PC-9 (cell line): ENCODE results near the gene RALB. TPM values are rescaled to one million over a fixed set of nuclear protein-coding genes. Genes with fewer than 3 reads are reported as not detected.

Experiments used
- BruUV-seq: library from RNA; stranded (reverse); fragments of 400-500 nt; replicated peaks from 2 replicates; lab custom pipeline; 2021; lab: Mats Ljungman, UMichigan
- CTCF ChIA-PET: fragments of 300-600 bp; sonication (Branson Sonifier 250); formaldehyde crosslinking; loops from one replicate; lab custom pipeline; 2022; ENCODE audit warnings: antibody characterized with exemption; lab: Charles Lee
- POLR2A ChIA-PET: fragments of 300-600 bp; sonication (Branson Sonifier 250); formaldehyde crosslinking; loops from one replicate; lab custom pipeline; 2022; ENCODE audit warnings: antibody characterized with exemption; ENCODE audit not compliant: unreplicated experiment; lab: Charles Lee
- DNase-seq, 2 experiments: peaks; one replicate each; pipeline versions ENCODE4 v3.0.0 to v3.0.0-alpha.2; 2015 to 2022; ENCODE audit warnings: mixed read lengths in 1 of 2
- H2AFZ ChIP-seq: fragments of 200-600 bp; sonication (generic); 2 replicates; pipeline ENCODE4 v1.8.1; 2017; ENCODE audit warnings: antibody characterized with exemption
- H3F3A ChIP-seq: fragments of 200-600 bp; sonication (generic); 2 replicates; pipeline ENCODE4 v1.8.1; 2017; ENCODE audit warnings: antibody characterized with exemption, mild to moderate bottlenecking, low read depth; ENCODE audit not compliant: insufficient read depth
- H3K27ac ChIP-seq: fragments of 200-600 bp; sonication (generic); 2 replicates; pipeline ENCODE4 v1.6.1; 2016; ENCODE audit warnings: mixed run types
- H3K27me3 ChIP-seq: fragments of 200-600 bp; sonication (generic); 2 replicates; pipeline ENCODE4 v1.6.1; 2016; ENCODE audit warnings: low read depth, mixed run types; ENCODE audit not compliant: insufficient read depth
- H3K36me3 ChIP-seq: fragments of 200-600 bp; sonication (generic); 2 replicates; pipeline ENCODE4 v1.6.1; 2016; ENCODE audit warnings: low read depth, mixed run types
- H3K4me1 ChIP-seq: fragments of 200-600 bp; sonication (generic); replicated peaks from 2 replicates; pipeline ENCODE4 v1.6.1; 2016; ENCODE audit warnings: mixed run types; ENCODE audit not compliant: insufficient read depth
- H3K4me2 ChIP-seq: fragments of 200-600 bp; sonication (generic); 2 replicates; pipeline ENCODE4 v1.6.1; 2017; ENCODE audit warnings: mixed run types
- H3K4me3 ChIP-seq: fragments of 200-600 bp; sonication (generic); 2 replicates; pipeline ENCODE4 v1.6.1; 2016; ENCODE audit warnings: mixed run types
- H3K79me2 ChIP-seq: fragments of 200-600 bp; sonication (generic); 2 replicates; pipeline ENCODE4 v1.6.1; 2017; ENCODE audit warnings: low read depth, mixed run types
- H3K9me2 ChIP-seq: fragments of 200-600 bp; sonication (generic); 2 replicates; pipeline ENCODE4 v1.8.1; 2017; ENCODE audit warnings: mild to moderate bottlenecking; ENCODE audit not compliant: insufficient read depth
- H3K9me3 ChIP-seq: fragments of 200-600 bp; sonication (generic); 2 replicates; pipeline ENCODE4 v1.8.1; 2016; ENCODE audit warnings: low read depth; ENCODE audit not compliant: insufficient read depth
- H4K20me1 ChIP-seq: fragments of 200-600 bp; sonication (generic); 2 replicates; pipeline ENCODE4 v1.8.1; 2017; ENCODE audit not compliant: insufficient read depth
- CTCF ChIP-seq: fragments of 200-600 bp; sonication (generic); conservative IDR thresholded peaks from 2 replicates; pipeline ENCODE4 v1.6.1; 2017; ENCODE audit warnings: mixed run types, antibody characterized with exemption, mild to moderate bottlenecking, moderate library complexity
- EZH2 ChIP-seq: fragments of 200-600 bp; sonication (generic); IDR thresholded peaks from 2 replicates; pipeline ENCODE4 v1.8.0; 2017; ENCODE audit warnings: antibody characterized with exemption, low read depth
- intact Hi-C: fragments of 100-400 bp; cut with micrococcal nuclease; formaldehyde crosslinking; loops from one replicate; pipeline ENCODE4 v1.10.0; 2022; ENCODE audit not compliant: unreplicated experiment
- total RNA-seq: library from RNA; stranded (reverse); gene quantifications from 2 replicates; pipeline ENCODE4 v1.2.3, GENCODE V29; 2021

Gene RALB
- total RNA-seq, 1 experiment from 2014 or later, result 86.6 TPM

GRCh38 chr2:120316071-120316470 lies 63.4 kb downstream of the RALB start:
- Histone ChIP-seq H3K4me1 (peaks cover 23% of the 10 kb centered on the region), H4K20me1 (no peaks in the 10 kb centered on the region), H3K27ac (no peak overlapping the region), H3K79me2 (no peaks in the 10 kb centered on the region), H3K27me3 (no peaks in the 10 kb centered on the region), H2AFZ (no peak overlapping the region), H3K9me2 (no peaks in the 10 kb centered on the region), H3F3A (peaks cover 17% of the 10 kb centered on the region), H3K9me3 (no peaks in the 10 kb centered on the region), H3K4me2 (no peak overlapping the region), H3K4me3 (no peak overlapping the region), H3K36me3 (no peaks in the 10 kb centered on the region)
- ChIA-PET CTCF (no interaction called here), POLR2A (no interaction called here)
- no peak for DNase-seq
- BruUV-seq, result no TSS peak
- TF ChIP-seq EZH2, result no peak
- no peak for TF ChIP-seq CTCF
- intact Hi-C loops, result loop anchor here (10.0 kb wide), 1 partner anchor 301 kb away; the partner anchor contains the start of gene EPB41L5

GRCh38 chr2:120316528-120317179 lies 64.0 kb downstream of the RALB start:
- CTCF ChIA-PET, result interaction anchor here (0.5 to 0.6 kb wide), 2 partner anchors 107 to 138 kb away, joined by 3 read pairs; no protein-coding TSS in a partner anchor
- intact Hi-C loops, result loop anchor here (10.0 kb wide), 1 partner anchor 302 kb away; the partner anchor contains the start of gene EPB41L5
- POLR2A ChIA-PET, result no interaction called here

GRCh38 chr2:120317180-120317533 lies 64.5 kb downstream of the RALB start:
- CTCF ChIA-PET, result interaction anchor here (0.6 kb wide), 1 partner anchor 106 kb away, joined by 3 read pairs; no protein-coding TSS in a partner anchor
- Histone ChIP-seq H3K9me3 (no peaks in the 10 kb centered on the region), H3K36me3 (no peaks in the 10 kb centered on the region), H3K27me3 (no peaks in the 10 kb centered on the region), H3F3A (peaks cover 17% of the 10 kb centered on the region), H3K4me2 (no peak overlapping the region), H3K9me2 (no peaks in the 10 kb centered on the region), H3K4me3 (no peak overlapping the region), H3K79me2 (no peaks in the 10 kb centered on the region), H3K4me1 (peaks cover 23% of the 10 kb centered on the region), H4K20me1 (no peaks in the 10 kb centered on the region), H3K27ac (no peak overlapping the region), H2AFZ (no peak overlapping the region)
- BruUV-seq, result no TSS peak
- intact Hi-C loops, result loop anchor here (10.0 kb wide), 1 partner anchor 302 kb away; the partner anchor contains the start of gene EPB41L5
- POLR2A ChIA-PET, result no interaction called here
- TF ChIP-seq CTCF (no peak), EZH2 (no peak)
- no peak for DNase-seq

More at GRCh38 chr2:120316528-120317179, 64.0 kb downstream of the RALB start:
- H3K4me3 ChIP-seq, result no peak overlapping the region
- peaks cover 23% of the 10 kb centered on the region for H3K4me1 ChIP-seq
- H4K20me1 ChIP-seq, result no peaks in the 10 kb centered on the region
- H2AFZ ChIP-seq, result no peak overlapping the region
- H3K36me3 ChIP-seq, result no peaks in the 10 kb centered on the region
- no peaks in the 10 kb centered on the region for H3K79me2 ChIP-seq
- H3K9me3 ChIP-seq, result no peaks in the 10 kb centered on the region
- no peaks in the 10 kb centered on the region for H3K27me3 ChIP-seq
- no peak overlapping the region for H3K27ac ChIP-seq
- peaks cover 17% of the 10 kb centered on the region for H3F3A ChIP-seq
- no peaks in the 10 kb centered on the region for H3K9me2 ChIP-seq
- TF ChIP-seq CTCF (no peak), EZH2 (no peak)
- BruUV-seq, result no TSS peak
- no peak overlapping the region for H3K4me2 ChIP-seq
- no peak for DNase-seq
